Fibroblast of the aortic adventitia (primary cell): Measurements from ENCODE around the gene HS3ST5. TPM values are rescaled to one million over a fixed set of nuclear protein-coding genes. Genes with fewer than 3 reads are reported as not detected.
"Not testable (repeated sequence)": the region's sequence is repeated elsewhere in the genome, so short reads cannot be mapped to it uniquely, and the experiment has no call there.

Source experiments
- DNase-seq: peaks from one replicate; pipeline ENCODE4 v3.0.0-alpha.2; 2010; ENCODE audit warnings: low read depth
- H3K4me3 ChIP-seq: 2 replicates; pipeline ENCODE4 v1.5.1; 2011; ENCODE audit warnings: low read depth, mild to moderate bottlenecking, control low read depth, low read length, moderate library complexity
- total RNA-seq: library from RNA; depleted of rRNA; stranded (reverse); fragments of >200 nt; gene quantifications from 2 replicates; pipeline ENCODE4 v1.2.3, GENCODE V29; 2012; ENCODE audit warnings: low replicate concordance
- TF ChIP-seq, protein P1 (sequence below): IDR thresholded peaks from 2 replicates; pipeline ENCODE4 v1.5.1; 2011; ENCODE audit warnings: mild to moderate bottlenecking, low read length, control low read depth, inconsistent platforms; ENCODE audit not compliant: insufficient read depth

HS3ST5 gene
- total RNA-seq, 1 donor = 0.09 TPM

DNA sequence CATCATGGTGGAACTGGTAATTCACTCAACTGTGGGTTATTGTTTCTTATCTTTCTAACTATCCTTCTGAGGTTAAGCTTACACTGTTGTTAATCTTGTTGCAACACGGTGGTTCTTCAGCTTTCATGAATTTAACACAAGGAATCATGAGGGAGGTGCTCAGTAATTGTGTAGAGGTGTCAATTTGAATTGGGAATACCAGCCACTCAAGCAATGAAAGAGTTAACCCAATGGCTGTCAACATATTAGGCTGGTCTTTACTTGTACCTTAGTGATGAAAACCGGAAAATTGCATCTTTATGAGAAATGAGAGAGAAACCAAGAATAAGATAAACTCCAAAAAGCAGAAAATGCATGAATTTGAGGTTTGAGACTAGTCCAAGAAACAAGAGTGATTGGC lies 95.7 kb downstream of the HS3ST5 start:
- DNase-seq = no peak
- H3K4me3 ChIP-seq = no peak overlapping the region

DNA sequence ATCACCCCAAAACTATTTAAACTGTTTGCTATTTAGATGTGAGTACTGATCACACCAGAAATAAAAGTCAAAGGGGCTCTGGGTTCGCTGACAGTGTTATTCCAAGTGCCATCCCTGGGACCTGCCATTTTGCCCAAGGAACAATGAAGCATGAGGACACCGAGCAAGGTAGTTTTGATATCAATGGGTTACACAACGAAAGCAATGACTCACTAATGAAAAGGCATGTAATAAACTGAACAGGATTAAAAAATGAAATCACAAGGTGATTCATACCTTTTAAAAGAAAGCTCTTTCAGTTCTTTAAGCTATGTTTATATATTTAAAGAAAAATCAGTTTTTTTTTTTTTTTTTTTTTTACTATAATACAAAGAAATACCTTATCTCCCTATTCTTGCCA lies 102.0 kb downstream of the HS3ST5 start:
- TF ChIP-seq, protein P1, sequence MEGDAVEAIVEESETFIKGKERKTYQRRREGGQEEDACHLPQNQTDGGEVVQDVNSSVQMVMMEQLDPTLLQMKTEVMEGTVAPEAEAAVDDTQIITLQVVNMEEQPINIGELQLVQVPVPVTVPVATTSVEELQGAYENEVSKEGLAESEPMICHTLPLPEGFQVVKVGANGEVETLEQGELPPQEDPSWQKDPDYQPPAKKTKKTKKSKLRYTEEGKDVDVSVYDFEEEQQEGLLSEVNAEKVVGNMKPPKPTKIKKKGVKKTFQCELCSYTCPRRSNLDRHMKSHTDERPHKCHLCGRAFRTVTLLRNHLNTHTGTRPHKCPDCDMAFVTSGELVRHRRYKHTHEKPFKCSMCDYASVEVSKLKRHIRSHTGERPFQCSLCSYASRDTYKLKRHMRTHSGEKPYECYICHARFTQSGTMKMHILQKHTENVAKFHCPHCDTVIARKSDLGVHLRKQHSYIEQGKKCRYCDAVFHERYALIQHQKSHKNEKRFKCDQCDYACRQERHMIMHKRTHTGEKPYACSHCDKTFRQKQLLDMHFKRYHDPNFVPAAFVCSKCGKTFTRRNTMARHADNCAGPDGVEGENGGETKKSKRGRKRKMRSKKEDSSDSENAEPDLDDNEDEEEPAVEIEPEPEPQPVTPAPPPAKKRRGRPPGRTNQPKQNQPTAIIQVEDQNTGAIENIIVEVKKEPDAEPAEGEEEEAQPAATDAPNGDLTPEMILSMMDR = no peak
- DNase-seq = no peak
- no peak overlapping the region for H3K4me3 ChIP-seq

More for the DNA sequence above, 95.7 kb downstream of the HS3ST5 start:
- TF ChIP-seq, protein P1 = no peak

DNA sequence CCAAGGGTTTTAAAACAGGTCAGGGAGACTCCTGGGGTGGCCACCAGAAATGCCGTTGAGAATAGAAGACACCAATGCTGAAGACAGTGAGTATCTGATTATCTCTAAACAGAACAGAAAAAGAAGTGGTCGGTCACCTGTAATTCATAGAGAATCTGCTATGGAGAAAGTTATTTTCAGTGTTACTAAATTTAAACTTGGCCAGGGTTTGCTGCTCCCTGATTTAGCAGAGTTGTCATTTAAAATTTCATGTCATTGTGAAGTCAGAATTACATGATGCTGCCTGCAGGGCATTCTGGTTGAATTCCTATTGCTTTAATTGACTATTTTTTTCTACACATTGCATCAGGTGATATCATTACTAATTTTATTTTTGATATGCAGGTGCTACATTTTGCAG lies 114.1 kb downstream of the HS3ST5 start:
- no peak for DNase-seq
- H3K4me3 ChIP-seq = no peak overlapping the region
- TF ChIP-seq, protein P1 = no peak

DNA sequence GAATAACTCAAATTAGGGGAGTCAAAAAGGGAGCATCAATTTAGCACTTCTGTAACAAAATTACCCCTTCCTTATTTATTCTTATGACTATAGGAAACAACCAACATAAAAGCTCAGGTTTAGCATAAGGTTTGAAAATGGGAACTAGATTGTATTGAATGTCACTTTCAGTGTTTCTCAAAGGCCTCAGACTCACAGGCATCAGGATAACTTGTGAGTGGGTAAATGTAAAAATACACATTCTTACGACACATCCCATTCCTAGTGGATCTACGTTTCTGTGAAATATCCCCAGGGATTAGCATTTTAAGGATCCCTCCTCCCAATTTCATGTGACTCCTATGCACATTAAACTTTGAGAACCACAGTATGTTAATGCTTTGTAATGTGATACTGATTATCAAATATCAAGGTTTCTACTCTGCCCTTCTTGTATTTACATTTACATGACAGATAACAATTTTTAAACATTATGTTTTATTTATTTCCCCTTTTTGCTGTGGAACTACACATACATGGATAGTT lies 114.8 kb downstream of the HS3ST5 start:
- no peak overlapping the region for H3K4me3 ChIP-seq
- TF ChIP-seq, protein P1 = no peak
- DNase-seq = no peak

DNA sequence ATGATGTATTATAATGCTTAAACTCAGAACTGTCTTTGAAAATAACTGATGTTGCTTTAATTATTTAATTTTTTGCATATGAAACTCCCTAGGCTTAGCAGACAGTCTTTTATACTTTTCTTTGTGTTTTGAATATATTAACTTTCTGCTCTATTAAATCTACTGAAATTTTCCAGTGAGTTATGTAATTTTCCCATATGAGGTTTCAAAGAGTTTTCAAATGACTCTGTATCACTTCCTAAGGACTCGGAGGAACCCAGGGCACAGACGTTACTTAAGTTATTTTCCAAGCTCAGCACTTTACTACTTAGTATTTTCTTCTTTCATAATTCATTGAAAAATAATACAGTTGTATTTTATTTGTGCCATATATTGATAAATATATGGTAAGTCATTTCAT lies 122.6 kb downstream of the HS3ST5 start:
- TF ChIP-seq, protein P1 = no peak
- H3K4me3 ChIP-seq = no peak overlapping the region
- no peak for DNase-seq

DNA sequence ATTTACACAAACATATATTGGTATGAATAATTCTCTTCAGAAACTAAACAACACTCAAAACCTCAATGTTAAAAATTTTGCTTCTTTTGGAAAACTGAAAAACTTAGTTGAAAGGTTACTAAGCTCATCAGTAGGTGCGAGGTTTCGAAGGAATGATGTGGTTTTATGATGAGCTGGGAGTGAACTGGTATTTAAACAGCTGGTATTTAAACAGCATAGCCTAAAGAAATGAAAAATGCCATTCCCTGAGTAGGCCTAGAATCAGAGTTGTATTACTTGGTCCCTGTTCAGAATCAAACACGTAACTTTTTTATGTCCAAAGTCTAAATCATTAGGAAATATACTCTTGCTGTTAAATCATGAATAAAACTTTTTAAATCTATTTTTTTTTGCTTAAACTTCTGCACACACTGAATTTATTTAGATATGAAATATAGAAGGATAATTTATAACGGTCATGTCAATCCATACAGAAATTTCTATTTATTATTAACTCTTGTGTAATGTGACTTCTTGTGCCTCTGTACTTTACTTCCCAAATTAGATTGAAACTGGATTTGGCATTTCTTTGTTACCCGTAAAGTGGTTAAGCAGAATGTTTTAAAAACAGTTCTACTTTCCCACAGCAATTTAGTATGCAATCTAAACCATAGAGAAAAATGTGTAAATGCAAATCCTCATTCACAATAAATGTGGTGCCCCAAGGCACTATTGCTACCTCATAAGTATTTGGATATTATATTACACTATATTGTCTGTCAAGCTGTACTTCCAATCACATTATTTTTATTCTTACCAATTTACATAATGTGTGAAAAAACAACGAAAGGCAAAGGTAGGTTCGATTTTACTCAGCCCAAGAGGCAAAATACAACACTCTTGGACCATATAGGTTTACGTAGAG lies 124.1 kb downstream of the HS3ST5 start:
- TF ChIP-seq, protein P1 = no peak
- DNase-seq = no peak
- H3K4me3 ChIP-seq = no peak overlapping the region

DNA sequence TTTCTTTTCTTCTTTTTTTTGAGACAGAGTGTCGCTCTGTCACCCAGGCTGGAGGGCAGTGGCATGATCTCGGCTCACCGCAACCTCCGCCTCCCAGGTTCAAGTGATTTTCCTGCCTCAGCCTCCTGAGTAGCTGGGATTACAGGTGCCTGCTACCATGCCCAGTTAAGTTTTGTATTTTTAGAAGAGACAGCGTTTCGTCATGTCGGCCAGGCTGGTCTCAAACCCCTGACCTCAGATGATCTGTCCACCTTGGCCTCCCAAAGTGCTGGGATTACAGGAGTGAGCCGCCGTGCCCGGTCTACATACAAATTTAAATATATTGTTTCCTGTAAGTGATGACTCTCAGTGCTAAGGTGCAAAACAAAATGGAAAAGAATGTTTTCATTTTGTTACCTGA lies 124.8 kb downstream of the HS3ST5 start:
- H3K4me3 ChIP-seq = not testable (repeated sequence)

More for the DNA sequence above, 124.8 kb downstream of the HS3ST5 start:
- not testable (repeated sequence) for DNase-seq
